Transverse colon (tissue), 3 donors: ENCODE data around the gene VPS8.

Experiments
- EP300 ChIP-seq: sonication (generic); formaldehyde crosslinking; IDR thresholded peaks from one replicate; pipeline ENCODE4 v1.6.1; 2017; ENCODE audit warnings: antibody characterized with exemption, low read depth
- POLR2A ChIP-seq: fragments of 450-650 bp; IDR thresholded peaks from one replicate; pipeline ENCODE4 v1.6.1; 2016; ENCODE audit warnings: antibody characterized with exemption, mild to moderate bottlenecking, moderate library complexity
- TF ChIP-seq, protein P1 (sequence below), 5 experiments: fragments of 200-600 bp in 3 of 5; fragments of 450-650 bp in 2 of 5; sonication (generic) in 3 of 5; IDR thresholded peaks; 1 replicate in 2 of 5; 2 replicates in 3 of 5; pipeline ENCODE4 v1.5.1; 2016 to 2017; ENCODE audit warnings: antibody characterized with exemption in 5 of 5, inconsistent platforms in 3 of 5, mild to moderate bottlenecking in 2 of 5, moderate library complexity in 1 of 5

DNA sequence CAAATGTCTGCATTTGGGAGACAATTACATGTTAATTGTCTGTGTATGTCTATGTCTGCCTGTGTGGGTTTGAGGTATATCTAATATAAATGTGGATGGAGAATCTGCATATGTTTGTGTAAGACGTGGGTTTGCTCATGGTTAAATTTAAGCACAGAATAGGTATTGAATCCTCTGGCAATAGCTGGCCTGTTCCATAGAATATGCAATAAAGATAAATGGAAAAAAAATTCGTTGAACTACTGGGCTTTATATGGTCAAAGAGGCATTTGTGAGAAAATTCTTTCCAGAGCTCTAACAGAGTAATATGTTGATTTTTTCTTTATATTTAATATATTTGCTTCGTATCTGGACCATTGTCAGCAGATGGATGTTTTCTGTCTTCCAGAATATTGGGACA lies 1.4 kb downstream of the VPS8 start:
- TF ChIP-seq, protein P1, sequence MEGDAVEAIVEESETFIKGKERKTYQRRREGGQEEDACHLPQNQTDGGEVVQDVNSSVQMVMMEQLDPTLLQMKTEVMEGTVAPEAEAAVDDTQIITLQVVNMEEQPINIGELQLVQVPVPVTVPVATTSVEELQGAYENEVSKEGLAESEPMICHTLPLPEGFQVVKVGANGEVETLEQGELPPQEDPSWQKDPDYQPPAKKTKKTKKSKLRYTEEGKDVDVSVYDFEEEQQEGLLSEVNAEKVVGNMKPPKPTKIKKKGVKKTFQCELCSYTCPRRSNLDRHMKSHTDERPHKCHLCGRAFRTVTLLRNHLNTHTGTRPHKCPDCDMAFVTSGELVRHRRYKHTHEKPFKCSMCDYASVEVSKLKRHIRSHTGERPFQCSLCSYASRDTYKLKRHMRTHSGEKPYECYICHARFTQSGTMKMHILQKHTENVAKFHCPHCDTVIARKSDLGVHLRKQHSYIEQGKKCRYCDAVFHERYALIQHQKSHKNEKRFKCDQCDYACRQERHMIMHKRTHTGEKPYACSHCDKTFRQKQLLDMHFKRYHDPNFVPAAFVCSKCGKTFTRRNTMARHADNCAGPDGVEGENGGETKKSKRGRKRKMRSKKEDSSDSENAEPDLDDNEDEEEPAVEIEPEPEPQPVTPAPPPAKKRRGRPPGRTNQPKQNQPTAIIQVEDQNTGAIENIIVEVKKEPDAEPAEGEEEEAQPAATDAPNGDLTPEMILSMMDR (IDR thresholded peaks at IDR 0.05): no peak
- no peak for TF ChIP-seq POLR2A
- no peak for TF ChIP-seq EP300
